ENCODE measurements around the gene ARHGEF18.

Gene ARHGEF18

GRCh38 chr19:7393939-7394730 lies 45.4 kb downstream of the ARHGEF18 start:
- TF ChIP-seq CTCF (IDR thresholded peaks at IDR 0.05; ENCODE audit: control insufficient read depth, extremely low read depth, insufficient read depth), result no peak
- peak overlapping the region; percentile 95 for H3K4me3 ChIP-seq (ENCODE audit: low read depth, low read length)
- DNase-seq (ENCODE audit: low read depth), result no peak

GRCh38 chr19:7394731-7395359 lies 46.1 kb downstream of the ARHGEF18 start:
- 0 out of 2 replicates have a peak, but pooled peaks have one; percentile 21 for TF ChIP-seq CTCF (IDR thresholded peaks at IDR 0.05; ENCODE audit: control insufficient read depth, extremely low read depth, insufficient read depth)
- H3K4me3 ChIP-seq (ENCODE audit: low read depth, low read length), result peak overlapping the region; percentile 95
- no peak for DNase-seq (ENCODE audit: low read depth)

DNA sequence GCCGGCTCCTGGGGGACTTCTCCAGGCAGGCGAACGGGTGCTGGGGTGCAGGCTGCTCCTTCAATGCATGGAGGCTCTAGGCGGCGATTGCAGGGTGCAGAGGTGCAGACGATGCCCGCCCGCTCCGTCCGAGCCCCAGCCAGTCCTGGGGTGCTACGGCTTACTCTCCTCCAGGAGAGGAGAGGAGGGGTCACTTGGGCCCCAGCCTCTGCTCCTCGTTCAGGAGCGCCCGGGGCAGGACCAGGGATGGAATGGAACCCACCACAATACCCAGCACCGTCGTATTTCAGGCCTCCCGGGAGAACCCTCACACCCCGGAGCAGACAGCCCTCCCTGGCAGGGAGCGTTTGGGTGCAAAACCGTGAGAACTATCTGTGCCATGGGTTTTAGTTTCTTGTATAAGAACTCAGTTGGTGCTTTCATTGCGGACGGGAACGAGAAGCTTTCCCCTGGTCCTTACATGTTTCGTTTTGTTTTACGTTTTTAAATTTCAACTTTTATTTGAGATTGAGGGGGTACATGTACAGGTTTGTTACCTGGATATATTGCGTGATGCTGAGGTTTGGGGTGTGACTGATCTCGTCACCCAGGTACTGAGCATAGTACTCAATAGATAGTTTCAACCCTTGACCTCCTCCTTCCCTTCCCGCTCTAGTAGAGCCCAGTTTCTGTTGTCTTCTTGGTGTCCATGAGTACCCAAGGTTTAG lies 46.8 kb downstream of the ARHGEF18 start:
- no peak for TF ChIP-seq CTCF (IDR thresholded peaks at IDR 0.05; ENCODE audit: control insufficient read depth, extremely low read depth, insufficient read depth)
- DNase-seq (ENCODE audit: low read depth), result no peak

DNA sequence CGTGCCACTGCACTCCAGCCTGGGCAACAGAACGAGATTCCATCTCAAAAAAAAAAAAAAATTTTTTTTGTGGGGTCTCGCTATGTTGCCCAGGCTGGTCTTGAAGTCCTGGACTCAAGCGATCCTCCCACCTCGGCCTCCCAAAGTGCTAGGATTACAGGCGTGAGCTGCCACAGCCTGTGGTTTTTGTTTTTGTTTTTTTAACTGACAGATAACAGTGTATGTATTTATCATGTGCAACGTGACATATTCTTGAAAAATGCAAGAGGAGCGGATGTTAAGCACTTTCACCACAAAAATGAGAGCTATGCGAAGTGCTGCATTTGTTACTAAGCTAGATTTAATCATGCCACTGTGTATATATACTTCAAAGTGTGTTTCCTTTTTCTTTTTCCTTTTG lies 49.0 kb downstream of the ARHGEF18 start:
- H3K4me3 ChIP-seq (ENCODE audit: low read depth, low read length), result no peak overlapping the region
- no peak for DNase-seq (ENCODE audit: low read depth)
- TF ChIP-seq CTCF (IDR thresholded peaks at IDR 0.05; ENCODE audit: control insufficient read depth, extremely low read depth, insufficient read depth), result no peak

More for the DNA sequence above, 46.8 kb downstream of the ARHGEF18 start:
- peak overlapping the region; percentile 95 for H3K4me3 ChIP-seq (ENCODE audit: low read depth, low read length)

Measured in LNCaP clone FGC (cell line).